SK-N-SH treated with all-trans-retinoic acid at 6 μM for 48 hours (cell line): ENCODE results near the gene METTL1.
A peak's percentile ranks its signal among the peaks of the same experiment; 100 is the strongest.

ENCODE experiments used
- ATAC-seq: fragments of 200-7000 bp; cut with Tn5 transposase; 3 replicates; pipeline ENCODE4 v1.9.1; 2020; ENCODE audit warnings: mild to moderate bottlenecking, moderate library complexity
- ARNTL ChIP-seq: fragments of 450-650 bp; formaldehyde crosslinking; IDR thresholded peaks from 2 replicates; pipeline ENCODE4 v1.5.0; 2020; ENCODE audit warnings: low read depth, mild to moderate bottlenecking, moderate library complexity, borderline replicate concordance
- BACH2 ChIP-seq: fragments of 250-450 bp; sonication (Bioruptor Pico); IDR thresholded peaks from 2 replicates; pipeline ENCODE4 v1.9.0; 2021; ENCODE audit warnings: mild to moderate bottlenecking, borderline replicate concordance
- CSDC2 ChIP-seq: fragments of 250-450 bp; sonication (Bioruptor Pico); IDR thresholded peaks from 2 replicates; pipeline ENCODE4 v1.5.0; 2020; ENCODE audit warnings: mild to moderate bottlenecking, moderate library complexity
- CSRNP3 ChIP-seq: fragments of 250-450 bp; sonication (Bioruptor Pico); IDR thresholded peaks from 2 replicates; pipeline ENCODE4 v1.5.1; 2021; ENCODE audit warnings: mild to moderate bottlenecking, moderate library complexity
- ESRRG ChIP-seq: fragments of 250-450 bp; sonication (Bioruptor Pico); IDR thresholded peaks from 2 replicates; pipeline ENCODE4 v1.6.1; 2021; ENCODE audit warnings: mild to moderate bottlenecking
- GLIS3 ChIP-seq: fragments of 250-450 bp; sonication (Bioruptor Pico); IDR thresholded peaks from 2 replicates; pipeline ENCODE4 v1.5.0; 2020; ENCODE audit warnings: mild to moderate bottlenecking, moderate library complexity
- ISL1 ChIP-seq: fragments of 250-450 bp; sonication (Bioruptor Pico); IDR thresholded peaks from 2 replicates; pipeline ENCODE4 v2.1.2; 2022; ENCODE audit warnings: mild to moderate bottlenecking, moderate library complexity
- OSR1 ChIP-seq: fragments of 250-450 bp; sonication (Bioruptor Pico); IDR thresholded peaks from 2 replicates; pipeline ENCODE4 v1.8.0; 2022; ENCODE audit warnings: moderate library complexity, mild to moderate bottlenecking, inconsistent platforms
- POU6F1 ChIP-seq: fragments of 250-450 bp; sonication (Bioruptor Pico); IDR thresholded peaks from 2 replicates; pipeline ENCODE4 v1.8.0; 2021; ENCODE audit warnings: low read depth, mild to moderate bottlenecking, moderate library complexity, borderline replicate concordance
- PPARA ChIP-seq: fragments of 250-450 bp; sonication (Bioruptor Pico); IDR thresholded peaks from 2 replicates; pipeline ENCODE4 v1.5.0; 2020; ENCODE audit warnings: mild to moderate bottlenecking, borderline replicate concordance
- RARB ChIP-seq: fragments of 250-450 bp; sonication (Bioruptor Pico); IDR thresholded peaks from 2 replicates; pipeline ENCODE4 v1.8.0; 2021; ENCODE audit warnings: mild to moderate bottlenecking, moderate library complexity
- SNAI2 ChIP-seq: fragments of 250-450 bp; sonication (Bioruptor Pico); IDR thresholded peaks from 2 replicates; pipeline ENCODE4 v1.5.0; 2020; ENCODE audit warnings: mild to moderate bottlenecking, moderate library complexity
- TCF4 ChIP-seq: fragments of 250-450 bp; sonication (Bioruptor Pico); IDR thresholded peaks from 2 replicates; pipeline ENCODE4 v1.8.0; 2021; ENCODE audit warnings: mild to moderate bottlenecking, moderate library complexity, borderline replicate concordance
- TOX ChIP-seq: fragments of 250-450 bp; sonication (Bioruptor Pico); IDR thresholded peaks from 2 replicates; pipeline ENCODE4 v1.8.0; 2021; ENCODE audit warnings: mild to moderate bottlenecking, moderate library complexity, borderline replicate concordance
- ZC3H10 ChIP-seq: fragments of 250-450 bp; sonication (Bioruptor Pico); IDR thresholded peaks from 2 replicates; pipeline ENCODE4 v1.5.1; 2021; ENCODE audit warnings: mild to moderate bottlenecking, moderate library complexity
- ZFP3 ChIP-seq: fragments of 250-450 bp; sonication (Bioruptor Pico); IDR thresholded peaks from 2 replicates; pipeline ENCODE4 v1.5.0; 2020; ENCODE audit warnings: mild to moderate bottlenecking, moderate library complexity
- ZFP30 ChIP-seq: fragments of 450-650 bp; formaldehyde crosslinking; IDR thresholded peaks from 2 replicates; pipeline ENCODE4 v1.5.0; 2022; ENCODE audit warnings: mild to moderate bottlenecking, moderate library complexity
- ZNF565 ChIP-seq: fragments of 450-650 bp; formaldehyde crosslinking; conservative IDR thresholded peaks from 2 replicates; pipeline ENCODE4 v1.5.0; 2020; ENCODE audit warnings: low read depth, mild to moderate bottlenecking, moderate library complexity
- ZNF70 ChIP-seq: fragments of 450-650 bp; formaldehyde crosslinking; IDR thresholded peaks from 2 replicates; pipeline ENCODE4 v1.5.0; 2020; ENCODE audit warnings: mild to moderate bottlenecking, moderate library complexity
- TF ChIP-seq, protein P1 (sequence below): fragments of 250-450 bp; sonication (Bioruptor Pico); IDR thresholded peaks from 2 replicates; pipeline ENCODE4 v1.5.0; 2020; ENCODE audit warnings: mild to moderate bottlenecking, moderate library complexity
- TF ChIP-seq, protein P2 (sequence below): fragments of 250-450 bp; sonication (Bioruptor Pico); IDR thresholded peaks from 2 replicates; pipeline ENCODE4 v1.5.1; 2020; ENCODE audit warnings: low read depth, mild to moderate bottlenecking, moderate library complexity

METTL1 gene

GRCh38 chr12:57761391-57761998 is 10.4 kb downstream of the METTL1 start:
- ATAC-seq = no peak
- no peak for TF ChIP-seq ZNF70 (CRISPR knock-in tag)
- no peak for TF ChIP-seq OSR1 (CRISPR knock-in tag)
- TF ChIP-seq ARNTL (CRISPR knock-in tag) = no peak
- TF ChIP-seq TOX (CRISPR knock-in tag) = no peak
- TF ChIP-seq CSRNP3 (CRISPR knock-in tag) = no peak
- TF ChIP-seq POU6F1 = no peak
- no peak for TF ChIP-seq ZFP3 (CRISPR knock-in tag)
- no peak for TF ChIP-seq TCF4
- TF ChIP-seq GLIS3 (CRISPR knock-in tag) = no peak
- no peak for TF ChIP-seq BACH2 (CRISPR knock-in tag)
- TF ChIP-seq ZFP30 (CRISPR knock-in tag) = no peak

DNA sequence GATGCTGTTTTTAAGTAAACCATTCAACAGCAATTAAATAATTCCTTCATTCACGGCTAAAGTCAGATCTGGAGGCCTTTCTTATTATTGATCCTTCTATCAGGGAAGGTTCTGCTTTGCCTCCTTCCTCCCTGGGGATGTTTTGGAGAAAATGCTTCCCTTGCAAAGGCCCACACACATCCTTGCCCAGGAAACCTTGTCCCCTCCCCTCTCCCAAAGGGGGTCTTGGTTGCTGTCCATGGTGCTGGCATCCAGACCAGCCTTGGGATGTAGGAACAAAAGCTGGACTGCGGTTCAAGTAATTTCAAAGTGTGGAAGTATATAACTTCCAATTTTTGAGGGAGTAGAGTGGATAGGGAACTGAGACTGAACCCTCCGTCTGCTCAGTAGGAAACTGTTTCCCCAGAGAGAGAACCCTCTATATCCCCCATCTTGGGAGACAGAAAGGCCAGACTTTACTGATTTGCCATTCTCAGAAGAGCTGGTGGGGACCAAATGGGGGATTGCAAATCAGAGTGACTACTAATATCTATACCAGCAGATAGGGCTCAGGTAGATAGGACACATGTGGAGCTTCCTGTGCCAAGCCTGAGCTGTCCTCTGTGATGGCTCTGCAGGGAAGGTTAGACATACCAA is 11.4 kb downstream of the METTL1 start:
- TF ChIP-seq SNAI2 (CRISPR knock-in tag) = no peak
- no peak for TF ChIP-seq ESRRG (CRISPR knock-in tag)
- TF ChIP-seq PPARA = no peak
- TF ChIP-seq ZNF565 (CRISPR knock-in tag) = no peak
- no peak for TF ChIP-seq TOX (CRISPR knock-in tag)
- TF ChIP-seq ISL1 (CRISPR knock-in tag) = no peak
- TF ChIP-seq, protein P1, sequence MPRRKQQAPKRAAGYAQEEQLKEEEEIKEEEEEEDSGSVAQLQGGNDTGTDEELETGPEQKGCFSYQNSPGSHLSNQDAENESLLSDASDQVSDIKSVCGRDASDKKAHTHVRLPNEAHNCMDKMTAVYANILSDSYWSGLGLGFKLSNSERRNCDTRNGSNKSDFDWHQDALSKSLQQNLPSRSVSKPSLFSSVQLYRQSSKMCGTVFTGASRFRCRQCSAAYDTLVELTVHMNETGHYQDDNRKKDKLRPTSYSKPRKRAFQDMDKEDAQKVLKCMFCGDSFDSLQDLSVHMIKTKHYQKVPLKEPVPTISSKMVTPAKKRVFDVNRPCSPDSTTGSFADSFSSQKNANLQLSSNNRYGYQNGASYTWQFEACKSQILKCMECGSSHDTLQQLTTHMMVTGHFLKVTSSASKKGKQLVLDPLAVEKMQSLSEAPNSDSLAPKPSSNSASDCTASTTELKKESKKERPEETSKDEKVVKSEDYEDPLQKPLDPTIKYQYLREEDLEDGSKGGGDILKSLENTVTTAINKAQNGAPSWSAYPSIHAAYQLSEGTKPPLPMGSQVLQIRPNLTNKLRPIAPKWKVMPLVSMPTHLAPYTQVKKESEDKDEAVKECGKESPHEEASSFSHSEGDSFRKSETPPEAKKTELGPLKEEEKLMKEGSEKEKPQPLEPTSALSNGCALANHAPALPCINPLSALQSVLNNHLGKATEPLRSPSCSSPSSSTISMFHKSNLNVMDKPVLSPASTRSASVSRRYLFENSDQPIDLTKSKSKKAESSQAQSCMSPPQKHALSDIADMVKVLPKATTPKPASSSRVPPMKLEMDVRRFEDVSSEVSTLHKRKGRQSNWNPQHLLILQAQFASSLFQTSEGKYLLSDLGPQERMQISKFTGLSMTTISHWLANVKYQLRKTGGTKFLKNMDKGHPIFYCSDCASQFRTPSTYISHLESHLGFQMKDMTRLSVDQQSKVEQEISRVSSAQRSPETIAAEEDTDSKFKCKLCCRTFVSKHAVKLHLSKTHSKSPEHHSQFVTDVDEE = no peak
- TF ChIP-seq, protein P2, sequence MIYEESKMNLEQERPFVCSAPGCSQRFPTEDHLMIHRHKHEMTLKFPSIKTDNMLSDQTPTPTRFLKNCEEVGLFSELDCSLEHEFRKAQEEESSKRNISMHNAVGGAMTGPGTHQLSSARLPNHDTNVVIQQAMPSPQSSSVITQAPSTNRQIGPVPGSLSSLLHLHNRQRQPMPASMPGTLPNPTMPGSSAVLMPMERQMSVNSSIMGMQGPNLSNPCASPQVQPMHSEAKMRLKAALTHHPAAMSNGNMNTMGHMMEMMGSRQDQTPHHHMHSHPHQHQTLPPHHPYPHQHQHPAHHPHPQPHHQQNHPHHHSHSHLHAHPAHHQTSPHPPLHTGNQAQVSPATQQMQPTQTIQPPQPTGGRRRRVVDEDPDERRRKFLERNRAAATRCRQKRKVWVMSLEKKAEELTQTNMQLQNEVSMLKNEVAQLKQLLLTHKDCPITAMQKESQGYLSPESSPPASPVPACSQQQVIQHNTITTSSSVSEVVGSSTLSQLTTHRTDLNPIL (CRISPR knock-in tag) = no peak
- no peak for TF ChIP-seq ZC3H10
- no peak for TF ChIP-seq CSRNP3 (CRISPR knock-in tag)
- no peak for TF ChIP-seq CSDC2 (CRISPR knock-in tag)
- TF ChIP-seq ZFP3 (CRISPR knock-in tag) = no peak
- no peak for TF ChIP-seq GLIS3 (CRISPR knock-in tag)
- TF ChIP-seq ZFP30 (CRISPR knock-in tag) = no peak
- ATAC-seq = no peak

DNA sequence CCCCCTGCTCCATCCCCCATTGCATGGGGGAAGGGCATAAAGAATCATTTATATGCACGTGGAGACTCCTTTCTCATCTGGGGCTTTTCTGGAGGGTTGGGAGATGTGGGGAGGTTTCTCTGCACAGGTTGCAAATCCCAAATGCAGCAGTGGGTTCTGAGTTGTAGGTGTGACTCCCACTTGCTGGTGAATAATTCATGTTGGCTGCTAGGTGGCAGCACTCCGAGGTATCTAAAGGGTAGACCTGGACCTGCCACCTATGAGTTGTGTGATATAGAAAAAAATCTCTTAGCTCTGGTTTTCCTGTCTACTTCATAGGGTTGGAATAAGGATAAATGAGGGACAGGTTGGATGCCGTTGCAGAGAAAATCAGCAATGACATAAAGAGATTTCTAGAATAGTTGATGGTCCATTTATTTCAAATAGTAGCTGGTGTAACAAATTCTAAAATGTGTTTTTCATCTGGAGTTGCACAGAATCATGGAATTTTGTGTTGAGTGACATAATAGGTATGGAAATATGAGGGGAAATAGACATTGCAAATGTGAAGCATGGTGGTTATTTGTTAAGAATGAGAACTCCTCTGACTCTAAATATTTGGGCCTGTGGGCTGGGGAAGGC is 12.4 kb downstream of the METTL1 start:
- peak; percentile 51 for ATAC-seq
- TF ChIP-seq TOX (CRISPR knock-in tag) = no peak
- TF ChIP-seq, protein P1 = no peak
- TF ChIP-seq ZNF565 (CRISPR knock-in tag) = no peak
- TF ChIP-seq POU6F1 = no peak
- no peak for TF ChIP-seq RARB (CRISPR knock-in tag)
- TF ChIP-seq BACH2 (CRISPR knock-in tag) = no peak
- no peak for TF ChIP-seq ZNF70 (CRISPR knock-in tag)
- no peak for TF ChIP-seq PPARA
